ENCODE data around the gene ZFYVE28. TPM values are rescaled to one million over a fixed set of nuclear protein-coding genes. Genes with fewer than 3 reads are reported as not detected.

Gene ZFYVE28
- total and polyA plus RNA-seq, 10 of the 15 experiments (the other 5 are each of a cell fraction or from before 2014, with no cell fraction given): 0.06 to 1.9 (median 0.22) TPM; not detected in 1

DNA sequence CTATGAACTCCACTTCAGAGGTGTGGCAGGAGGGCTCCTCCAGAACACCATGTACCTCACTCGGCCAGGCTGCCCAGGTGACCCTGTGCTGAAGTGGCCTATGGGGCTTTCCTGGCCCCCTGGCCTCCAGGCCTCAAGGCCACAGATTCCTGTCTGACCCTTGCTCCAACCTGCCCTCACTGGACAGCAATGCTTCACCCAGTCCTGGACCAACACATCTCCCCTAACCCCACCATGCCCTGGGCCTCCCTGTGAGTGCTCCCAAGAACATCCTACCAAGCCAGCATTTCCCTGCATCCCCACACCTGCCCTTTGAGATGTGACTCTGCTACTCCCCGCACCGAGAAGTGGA, 10.5 kb downstream of the ZFYVE28 start:
- SMC1A ChIA-PET (ENCODE audit: uncharacterized antibody, unreplicated experiment): no interaction called here
- DNase-seq (ENCODE audit: low read depth, low spot score) (no peak), ATAC-seq (no peak), FAIRE-seq (no peak)
- in situ Hi-C loops (cut with MboI): no loop called here
- 68% methylated on average over 2 of the region's 3 CpGs for WGBS (ENCODE audit: insufficient coverage, insufficient replicate concordance, low lambda C conversion rate, missing lambda C conversion rate)
- Histone ChIP-seq H3K27me3 (replicated peaks in 1 of 2; ENCODE audit: control insufficient read depth in 2 of 2, insufficient read depth in 2 of 2, low read length in 1 of 2) (no peaks in the 10 kb centered on the region), H3K36me3 (ENCODE audit: control insufficient read depth in 2 of 2, insufficient read depth in 2 of 2, low read length in 1 of 2) (no peaks in the 10 kb centered on the region), H3K4me3 (no peak overlapping the region), H4K20me1 (ENCODE audit: control insufficient read depth, insufficient read depth) (no peaks in the 10 kb centered on the region), H3K9ac (ENCODE audit: control insufficient read depth, insufficient read depth, low read length) (no peak overlapping the region), H3K9me3 (replicated peaks; ENCODE audit: control insufficient read depth, insufficient read depth, low read length) (no peaks in the 10 kb centered on the region), H2AFZ (ENCODE audit: control insufficient read depth, low read depth, low read length) (no peak overlapping the region), H3K4me1 (ENCODE audit: control insufficient read depth, insufficient read depth, low read length) (peaks cover 17% of the 10 kb centered on the region), H3K4me2 (ENCODE audit: control insufficient read depth, insufficient read depth) (no peak overlapping the region), H3K27ac (ENCODE audit: control insufficient read depth, insufficient read depth) (no peak overlapping the region), H3K79me2 (ENCODE audit: control insufficient read depth, insufficient read depth, low read length) (no peaks in the 10 kb centered on the region)
- TF ChIP-seq, protein P1, sequence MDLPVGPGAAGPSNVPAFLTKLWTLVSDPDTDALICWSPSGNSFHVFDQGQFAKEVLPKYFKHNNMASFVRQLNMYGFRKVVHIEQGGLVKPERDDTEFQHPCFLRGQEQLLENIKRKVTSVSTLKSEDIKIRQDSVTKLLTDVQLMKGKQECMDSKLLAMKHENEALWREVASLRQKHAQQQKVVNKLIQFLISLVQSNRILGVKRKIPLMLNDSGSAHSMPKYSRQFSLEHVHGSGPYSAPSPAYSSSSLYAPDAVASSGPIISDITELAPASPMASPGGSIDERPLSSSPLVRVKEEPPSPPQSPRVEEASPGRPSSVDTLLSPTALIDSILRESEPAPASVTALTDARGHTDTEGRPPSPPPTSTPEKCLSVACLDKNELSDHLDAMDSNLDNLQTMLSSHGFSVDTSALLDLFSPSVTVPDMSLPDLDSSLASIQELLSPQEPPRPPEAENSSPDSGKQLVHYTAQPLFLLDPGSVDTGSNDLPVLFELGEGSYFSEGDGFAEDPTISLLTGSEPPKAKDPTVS (IDR thresholded peaks at IDR 0.05; ENCODE audit: low read depth, low read length): no peak
- no peak for TF ChIP-seq CTCF (IDR thresholded peaks at IDR 0.05 in 2 of 3, conservative IDR thresholded peaks at IDR 0.05 in 1 of 3; ENCODE audit: control insufficient read depth in 2 of 3, extremely low read depth in 1 of 3, insufficient read depth in 1 of 3, low read depth in 3 of 3, low read length in 3 of 3)
- no peak for TF ChIP-seq MXI1 (IDR thresholded peaks at IDR 0.05; ENCODE audit: low read depth, low read length)
- TF ChIP-seq, protein P2, sequence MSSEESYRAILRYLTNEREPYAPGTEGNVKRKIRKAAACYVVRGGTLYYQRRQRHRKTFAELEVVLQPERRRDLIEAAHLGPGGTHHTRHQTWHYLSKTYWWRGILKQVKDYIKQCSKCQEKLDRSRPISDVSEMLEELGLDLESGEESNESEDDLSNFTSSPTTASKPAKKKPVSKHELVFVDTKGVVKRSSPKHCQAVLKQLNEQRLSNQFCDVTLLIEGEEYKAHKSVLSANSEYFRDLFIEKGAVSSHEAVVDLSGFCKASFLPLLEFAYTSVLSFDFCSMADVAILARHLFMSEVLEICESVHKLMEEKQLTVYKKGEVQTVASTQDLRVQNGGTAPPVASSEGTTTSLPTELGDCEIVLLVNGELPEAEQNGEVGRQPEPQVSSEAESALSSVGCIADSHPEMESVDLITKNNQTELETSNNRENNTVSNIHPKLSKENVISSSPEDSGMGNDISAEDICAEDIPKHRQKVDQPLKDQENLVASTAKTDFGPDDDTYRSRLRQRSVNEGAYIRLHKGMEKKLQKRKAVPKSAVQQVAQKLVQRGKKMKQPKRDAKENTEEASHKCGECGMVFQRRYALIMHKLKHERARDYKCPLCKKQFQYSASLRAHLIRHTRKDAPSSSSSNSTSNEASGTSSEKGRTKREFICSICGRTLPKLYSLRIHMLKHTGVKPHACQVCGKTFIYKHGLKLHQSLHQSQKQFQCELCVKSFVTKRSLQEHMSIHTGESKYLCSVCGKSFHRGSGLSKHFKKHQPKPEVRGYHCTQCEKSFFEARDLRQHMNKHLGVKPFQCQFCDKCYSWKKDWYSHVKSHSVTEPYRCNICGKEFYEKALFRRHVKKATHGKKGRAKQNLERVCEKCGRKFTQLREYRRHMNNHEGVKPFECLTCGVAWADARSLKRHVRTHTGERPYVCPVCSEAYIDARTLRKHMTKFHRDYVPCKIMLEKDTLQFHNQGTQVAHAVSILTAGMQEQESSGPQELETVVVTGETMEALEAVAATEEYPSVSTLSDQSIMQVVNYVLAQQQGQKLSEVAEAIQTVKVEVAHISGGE (CRISPR knock-in tag; IDR thresholded peaks at IDR 0.05): no peak
- no peak for TF ChIP-seq ZNF274 (IDR thresholded peaks at IDR 0.05; ENCODE audit: insufficient read depth, insufficient read length)
- no peak for TF ChIP-seq NFYA (IDR thresholded peaks at IDR 0.05; ENCODE audit: borderline replicate concordance, low read depth, low read length)
- no peak for TF ChIP-seq IKZF1 (conservative IDR thresholded peaks at IDR 0.05)
- TF ChIP-seq POLR2A (IDR thresholded peaks at IDR 0.05; ENCODE audit: low read depth, low read length): no peak
- TF ChIP-seq NRF1 (conservative IDR thresholded peaks at IDR 0.05; ENCODE audit: low read depth, low read length): no peak
- TF ChIP-seq PAX5 (IDR thresholded peaks at IDR 0.05; ENCODE audit: borderline replicate concordance, low read depth, low read length): no peak
- TF ChIP-seq CREB1 (IDR thresholded peaks at IDR 0.05; ENCODE audit: low read depth): no peak
- no peak for TF ChIP-seq SUPT20H (IDR thresholded peaks at IDR 0.05; ENCODE audit: borderline replicate concordance, control insufficient read depth, low read depth, low read length)
- no peak for TF ChIP-seq ATF7 (IDR thresholded peaks at IDR 0.05; ENCODE audit: low read depth)
- TF ChIP-seq SUZ12 (IDR thresholded peaks at IDR 0.05; ENCODE audit: unreplicated experiment): no peak
- TF ChIP-seq ZBED1 (IDR thresholded peaks at IDR 0.05; ENCODE audit: borderline replicate concordance): no peak
- intact Hi-C loops (cut with micrococcal nuclease; ENCODE audit: unreplicated experiment): no loop called here
- CTCF ChIA-PET: no interaction called here
- RAD21 ChIA-PET (ENCODE audit: unreplicated experiment): no interaction called here
- POLR2A ChIA-PET: no interaction called here
- BruUV-seq (replicated peaks): no TSS peak

Data from GM12878 (cell line).